ENCODE results near the gene SIPA1L3.

DNA sequence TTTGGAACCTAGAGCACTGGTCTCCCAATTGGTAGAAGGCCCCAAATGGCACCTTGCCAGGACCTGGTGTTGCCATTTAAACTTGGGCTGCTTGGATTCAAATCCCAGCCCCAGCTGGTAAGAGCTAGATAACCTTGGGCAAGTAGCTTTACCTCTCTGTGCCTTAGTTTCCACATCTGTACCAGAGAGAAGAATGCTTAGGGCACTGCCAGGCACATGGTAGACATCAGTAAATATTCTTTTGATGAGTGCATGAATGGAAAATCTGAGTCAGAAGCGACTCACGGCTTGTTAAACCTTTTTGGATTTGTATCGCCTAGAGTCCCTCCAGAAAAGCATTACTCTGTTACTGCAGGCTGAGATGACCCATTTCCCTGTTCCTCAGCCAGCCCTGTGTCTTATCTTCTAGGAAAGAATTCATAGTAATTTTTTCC lies 90.9 kb downstream of the SIPA1L3 start:
- TF ChIP-seq EZH2 (IDR thresholded peaks at IDR 0.05; ENCODE audit: borderline replicate concordance) (no peak), CTCF (IDR thresholded peaks at IDR 0.05; ENCODE audit: poor library complexity) (no peak), EZH2phosphoT487 (IDR thresholded peaks at IDR 0.05; ENCODE audit: low read depth, severe bottlenecking, unreplicated experiment) (no peak)
